ENCODE measurements around the gene METAP2. TPM values are rescaled to one million over a fixed set of nuclear protein-coding genes. Genes with fewer than 3 reads are reported as not detected.

The METAP2 gene
- total and polyA plus RNA-seq, 2 donors (not counting 3 experiments of a cell fraction or from before 2014, with no cell fraction given), result 28.5 to 105 TPM

DNA sequence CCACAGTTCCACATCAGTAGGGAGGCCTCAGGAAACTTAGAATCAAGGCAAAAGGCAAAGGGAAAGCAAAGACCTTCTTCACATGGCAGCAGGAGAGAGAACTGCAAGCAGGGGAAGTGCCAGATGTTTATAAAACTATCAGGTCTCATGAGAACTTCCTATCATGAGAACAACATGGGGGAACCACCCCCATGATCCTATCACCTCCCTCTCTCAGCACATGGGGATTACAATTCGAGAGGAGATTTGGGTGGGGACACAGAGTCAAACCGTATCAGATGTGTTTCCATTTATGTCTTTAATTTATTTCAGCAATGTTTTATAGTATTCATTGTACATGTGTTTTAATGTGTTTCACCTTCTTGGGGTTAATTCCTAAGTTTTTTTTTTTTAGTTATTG, 25.8 kb downstream of the METAP2 start:
- dilution Hi-C loops (cut with MboI; ENCODE audit: extremely low pct_ligation_motif_present, low sequenced_read_pairs), result no loop called here
- H3K27me3 ChIP-seq (ENCODE audit: control insufficient read depth in 2 of 2, insufficient read depth in 2 of 2, low read length in 2 of 2), result no peaks in the 10 kb centered on the region
- no peak overlapping the region for H3K4me2 ChIP-seq (ENCODE audit: insufficient read depth, low read length)
- TF ChIP-seq MYC (IDR thresholded peaks at IDR 0.05; ENCODE audit: low read depth, low read length) (no peak), GATA2 (IDR thresholded peaks at IDR 0.05; ENCODE audit: insufficient read depth, insufficient read length, low read depth, low read length) (no peak), FOS (IDR thresholded peaks at IDR 0.05; ENCODE audit: borderline replicate concordance, insufficient read depth, low read length) (no peak), JUN (IDR thresholded peaks at IDR 0.05; ENCODE audit: borderline replicate concordance, insufficient read depth, insufficient read length, low read depth) (no peak), POLR2A (IDR thresholded peaks at IDR 0.05; ENCODE audit: low read depth, low read length) (no peak), POLR2AphosphoS5 (IDR thresholded peaks at IDR 0.05; ENCODE audit: insufficient read depth, low read depth, low read length) (no peak), EZH2 (IDR thresholded peaks at IDR 0.05; ENCODE audit: borderline replicate concordance, low read depth, low read length, severe bottlenecking) (no peak)
- TF ChIP-seq, protein P1, sequence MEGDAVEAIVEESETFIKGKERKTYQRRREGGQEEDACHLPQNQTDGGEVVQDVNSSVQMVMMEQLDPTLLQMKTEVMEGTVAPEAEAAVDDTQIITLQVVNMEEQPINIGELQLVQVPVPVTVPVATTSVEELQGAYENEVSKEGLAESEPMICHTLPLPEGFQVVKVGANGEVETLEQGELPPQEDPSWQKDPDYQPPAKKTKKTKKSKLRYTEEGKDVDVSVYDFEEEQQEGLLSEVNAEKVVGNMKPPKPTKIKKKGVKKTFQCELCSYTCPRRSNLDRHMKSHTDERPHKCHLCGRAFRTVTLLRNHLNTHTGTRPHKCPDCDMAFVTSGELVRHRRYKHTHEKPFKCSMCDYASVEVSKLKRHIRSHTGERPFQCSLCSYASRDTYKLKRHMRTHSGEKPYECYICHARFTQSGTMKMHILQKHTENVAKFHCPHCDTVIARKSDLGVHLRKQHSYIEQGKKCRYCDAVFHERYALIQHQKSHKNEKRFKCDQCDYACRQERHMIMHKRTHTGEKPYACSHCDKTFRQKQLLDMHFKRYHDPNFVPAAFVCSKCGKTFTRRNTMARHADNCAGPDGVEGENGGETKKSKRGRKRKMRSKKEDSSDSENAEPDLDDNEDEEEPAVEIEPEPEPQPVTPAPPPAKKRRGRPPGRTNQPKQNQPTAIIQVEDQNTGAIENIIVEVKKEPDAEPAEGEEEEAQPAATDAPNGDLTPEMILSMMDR (IDR thresholded peaks at IDR 0.05; ENCODE audit: extremely low read depth in 1 of 2, insufficient read depth in 1 of 2, low read depth in 1 of 2, low read length in 2 of 2), result no peak
- TF ChIP-seq, protein P2, sequence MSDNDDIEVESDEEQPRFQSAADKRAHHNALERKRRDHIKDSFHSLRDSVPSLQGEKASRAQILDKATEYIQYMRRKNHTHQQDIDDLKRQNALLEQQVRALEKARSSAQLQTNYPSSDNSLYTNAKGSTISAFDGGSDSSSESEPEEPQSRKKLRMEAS (IDR thresholded peaks at IDR 0.05; ENCODE audit: insufficient read depth, insufficient read length), result no peak
- POLR2A ChIA-PET, result no interaction called here
- no peaks in the 10 kb centered on the region for H3K9me3 ChIP-seq (replicated peaks; ENCODE audit: control insufficient read depth, insufficient read depth, low read length)
- H3K27ac ChIP-seq (ENCODE audit: insufficient read depth, low read depth, low read length), result no peak overlapping the region
- intact Hi-C loops (cut with micrococcal nuclease), result no loop called here
- CTCF ChIA-PET, result no interaction called here
- H2AFZ ChIP-seq (ENCODE audit: low read depth, low read length), result no peak overlapping the region
- no peaks in the 10 kb centered on the region for H3K9me1 ChIP-seq (replicated peaks; ENCODE audit: control insufficient read depth, extremely low read depth, insufficient read depth, low read length)
- DNase-seq (ENCODE audit: low read depth, low spot score) (no peak), FAIRE-seq (no peak)
- H3K4me1 ChIP-seq (ENCODE audit: control insufficient read depth, extremely low read depth, insufficient read depth, low read length), result no peaks in the 10 kb centered on the region
- H3K9ac ChIP-seq (replicated peaks; ENCODE audit: extremely low read depth, insufficient read depth, low read length), result no peak overlapping the region
- no TSS peak for BruUV-seq (replicated peaks)
- H3K79me2 ChIP-seq (ENCODE audit: control insufficient read depth, insufficient read depth, low read length), result peaks cover 18% of the 10 kb centered on the region
- no peak overlapping the region for H3K4me3 ChIP-seq (replicated peaks in 1 of 3; ENCODE audit: insufficient read depth in 1 of 3, low read depth in 1 of 3, low read length in 3 of 3)
- H3K36me3 ChIP-seq (ENCODE audit: control insufficient read depth in 2 of 2, extremely low read depth in 1 of 2, insufficient read depth in 2 of 2, low read length in 2 of 2), result peaks cover 10 to 25% of the 10 kb centered on the region in 2 experiments
- no peaks in the 10 kb centered on the region for H4K20me1 ChIP-seq (replicated peaks; ENCODE audit: control insufficient read depth, extremely low read depth, insufficient read depth, low read length)

Data from endothelial cell of umbilical vein (primary cell).